Thymus (tissue), 11 donors: ENCODE measurements around the gene TMEM242. TPM values are rescaled to one million over a fixed set of nuclear protein-coding genes. Genes with fewer than 3 reads are reported as not detected.

Experiments used
- DNase-seq, 9 donors: peaks; one replicate each; pipeline ENCODE4 v3.0.0-alpha.2; 2013; ENCODE audit warnings: low spot score in 9 of 9, low read depth in 6 of 9, missing footprints in 1 of 9
- H3K27ac ChIP-seq, 2 donors: one replicate each; pipeline ENCODE4 v1.5.1; 2013; ENCODE audit warnings: control low read depth in 1 of 2, low read depth in 1 of 2, low read length in 1 of 2, mild to moderate bottlenecking in 1 of 2, moderate library complexity in 1 of 2
- H3K27me3 ChIP-seq, 2 donors: one replicate each; pipeline ENCODE4 v1.5.1; 2013; ENCODE audit warnings: low read length in 1 of 2; ENCODE audit not compliant: control insufficient read depth in 2 of 2, insufficient read depth in 1 of 2
- H3K36me3 ChIP-seq, 2 donors: one replicate each; pipeline ENCODE4 v1.5.1; 2013; ENCODE audit warnings: low read length in 1 of 2, mild to moderate bottlenecking in 1 of 2, moderate library complexity in 1 of 2; ENCODE audit not compliant: control insufficient read depth in 2 of 2, insufficient read depth in 2 of 2
- H3K4me1 ChIP-seq, 2 donors: one replicate each; pipeline ENCODE4 v1.5.1; 2013; ENCODE audit warnings: low read length in 2 of 2; ENCODE audit not compliant: control insufficient read depth in 2 of 2, insufficient read depth in 2 of 2
- H3K4me3 ChIP-seq, 2 donors: one replicate each; pipeline ENCODE4 v1.5.1; 2013; ENCODE audit warnings: low read length in 2 of 2, control low read depth in 1 of 2, mild to moderate bottlenecking in 1 of 2
- H3K9me3 ChIP-seq, 2 donors: one replicate each; pipeline ENCODE4 v1.5.1; 2013; ENCODE audit warnings: low read length in 1 of 2, mild to moderate bottlenecking in 1 of 2; ENCODE audit not compliant: control insufficient read depth in 2 of 2, insufficient read depth in 1 of 2
- WGBS: extraction: QIAGEN DNeasy Blood & Tissue Kit; methylation state at CpG from one replicate; pipeline ENCODE4 v1.1.7; 2013; 5-methylcytosine and 5-hydroxymethylcytosine counted together
- polyA plus RNA-seq: library from polyadenylated mRNA; stranded (reverse); fragments of 200-250 nt; gene quantifications from one replicate; pipeline ENCODE4 v1.2.3, GENCODE V29; 2013
- total RNA-seq: library from RNA; stranded (reverse); fragments of 120-200 nt; gene quantifications from one replicate; pipeline ENCODE4 v1.2.4, GENCODE V29; 2013
- donor health status: healthy.

The TMEM242 gene
- total and polyA plus RNA-seq, 2 donors: 6.1 to 9.6 TPM

- 98% methylated on average over 12 of the region's 12 CpGs for WGBS
- Histone ChIP-seq H3K4me1 (peaks cover 0 to 1% of the 10 kb centered on the region in 2 donors), H3K27ac (no peak overlapping the region), H3K36me3 (no peaks in the 10 kb centered on the region), H3K4me3 (no peak overlapping the region), H3K27me3 (no peaks in the 10 kb centered on the region), H3K9me3 (no peaks in the 10 kb centered on the region)
- DNase-seq: no peak
Measured at GRCh38 chr6:157300436-157300835, 22.9 kb downstream of the TMEM242 start.

DNA sequence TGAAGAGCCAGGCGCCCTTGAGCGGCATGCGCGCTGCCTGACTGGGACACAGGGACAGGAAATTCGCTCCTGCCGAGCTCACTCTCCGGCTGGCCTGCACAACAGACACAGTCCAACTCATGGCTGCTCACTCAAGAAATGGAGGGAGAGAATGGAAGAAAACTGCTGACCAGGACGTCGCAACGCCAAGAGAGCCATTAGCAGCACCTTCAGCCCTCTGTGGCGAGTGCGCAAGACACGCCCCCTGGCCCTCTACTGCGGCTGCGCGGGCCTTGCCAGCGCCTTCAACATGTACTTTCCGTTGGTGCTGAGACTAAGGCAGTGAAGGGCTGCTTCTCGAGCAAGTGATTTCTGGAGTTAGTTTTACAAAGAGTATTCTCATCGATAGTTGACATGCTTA, 23.3 kb downstream of the TMEM242 start:
- Histone ChIP-seq H3K27me3 (no peaks in the 10 kb centered on the region), H3K4me3 (no peak overlapping the region), H3K27ac (no peak overlapping the region), H3K36me3 (no peaks in the 10 kb centered on the region), H3K4me1 (no peaks in the 10 kb centered on the region), H3K9me3 (no peaks in the 10 kb centered on the region)
- DNase-seq: no peak
- 99% methylated on average over 20 of the region's 20 CpGs for WGBS

DNA sequence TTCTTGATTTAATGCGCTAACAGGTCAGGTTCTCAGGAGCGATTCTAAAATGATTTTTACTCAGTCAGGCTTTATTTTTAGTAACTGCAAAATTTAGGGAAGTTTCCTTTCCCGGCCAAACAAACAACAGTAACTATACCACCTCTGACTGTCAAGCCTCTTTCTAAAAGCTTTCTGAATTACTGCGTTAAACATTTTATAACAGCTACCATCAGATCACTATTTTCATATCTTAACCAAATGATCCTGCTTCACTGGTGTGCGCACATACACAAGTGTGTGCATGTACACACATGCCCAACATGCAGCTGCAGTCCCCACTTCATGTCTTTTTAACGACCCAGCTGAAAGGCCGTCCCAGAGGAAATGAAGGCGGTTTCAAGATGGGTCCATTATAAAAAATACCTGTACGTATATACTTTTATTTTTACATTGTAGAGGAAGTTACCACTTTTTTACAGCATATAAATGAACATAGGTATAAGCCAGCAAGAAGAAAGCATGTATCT, 25.0 kb downstream of the TMEM242 start:
- DNase-seq: no peak
- no peaks in the 10 kb centered on the region for H3K4me1 ChIP-seq
- H3K9me3 ChIP-seq: no peaks in the 10 kb centered on the region
- no peak overlapping the region for H3K27ac ChIP-seq
- no peak overlapping the region for H3K4me3 ChIP-seq
- H3K36me3 ChIP-seq: no peaks in the 10 kb centered on the region
- H3K27me3 ChIP-seq: no peaks in the 10 kb centered on the region
- 33% methylated on average over 9 of the region's 9 CpGs for WGBS

DNA sequence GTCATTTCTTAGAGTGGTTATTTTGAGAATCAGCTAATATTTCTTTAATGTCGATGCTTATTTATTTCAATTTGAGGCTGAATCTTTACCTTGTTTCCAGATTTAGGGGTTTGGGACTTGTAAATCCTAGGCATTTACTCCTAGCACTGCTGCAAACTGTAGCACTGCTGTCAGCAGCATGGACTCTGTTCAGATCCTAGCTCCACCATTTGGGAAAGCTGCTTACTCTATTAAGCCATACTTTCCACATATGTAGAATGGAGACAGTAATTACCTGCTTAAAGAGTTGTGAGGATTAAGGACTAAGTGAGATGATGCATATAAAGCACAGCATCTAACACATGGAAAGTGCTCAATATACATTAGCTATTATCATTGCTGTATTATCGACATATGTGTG, 28.7 kb downstream of the TMEM242 start:
- no peak overlapping the region for H3K4me3 ChIP-seq
- H3K4me1 ChIP-seq: no peaks in the 10 kb centered on the region

DNA sequence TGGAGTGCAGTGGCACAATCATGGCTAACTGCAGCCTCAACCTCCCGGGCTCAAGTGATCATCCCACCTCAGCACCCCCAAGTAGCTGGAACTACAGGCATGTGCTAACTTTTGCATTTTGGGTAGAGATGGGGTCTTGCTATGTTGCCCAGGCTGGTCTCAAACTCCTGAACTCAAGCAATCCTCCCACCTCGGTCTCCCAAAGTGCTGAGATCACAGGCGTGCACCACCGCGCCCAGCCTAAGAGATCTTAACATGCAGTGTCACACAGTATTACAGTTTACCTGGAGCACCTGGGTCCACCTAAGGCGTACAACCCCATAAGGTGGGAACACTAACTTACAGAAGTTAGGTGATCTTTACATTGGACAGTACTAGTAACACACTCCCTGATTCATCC, 29.5 kb downstream of the TMEM242 start:
- H3K4me3 ChIP-seq: no peak overlapping the region
- WGBS: 99% methylated on average over 6 of the region's 6 CpGs
- no peak overlapping the region for H3K27ac ChIP-seq
- no peaks in the 10 kb centered on the region for H3K4me1 ChIP-seq
- peaks cover 6 to 10% of the 10 kb centered on the region in 2 donors for H3K36me3 ChIP-seq
- DNase-seq: no peak
- H3K27me3 ChIP-seq: no peaks in the 10 kb centered on the region
- H3K9me3 ChIP-seq: no peaks in the 10 kb centered on the region

More for the DNA sequence above, 28.7 kb downstream of the TMEM242 start:
- H3K36me3 ChIP-seq: peaks cover 6 to 10% of the 10 kb centered on the region in 2 donors
- no peaks in the 10 kb centered on the region for H3K27me3 ChIP-seq
- WGBS: 98% methylated on average over 2 of the region's 2 CpGs
- DNase-seq: no peak
- no peaks in the 10 kb centered on the region for H3K9me3 ChIP-seq
- H3K27ac ChIP-seq: no peak overlapping the region

- H3K27me3 ChIP-seq: no peaks in the 10 kb centered on the region
- no peak overlapping the region for H3K27ac ChIP-seq
- WGBS: 85% methylated on average over 1 of the region's 1 CpG
- no peak for DNase-seq
- no peaks in the 10 kb centered on the region for H3K9me3 ChIP-seq
- peaks cover 10% of the 10 kb centered on the region in 2 donors for H3K36me3 ChIP-seq
- H3K4me3 ChIP-seq: no peak overlapping the region
- no peaks in the 10 kb centered on the region for H3K4me1 ChIP-seq
Measured at GRCh38 chr6:157292202-157292601, 31.1 kb downstream of the TMEM242 start.

DNA sequence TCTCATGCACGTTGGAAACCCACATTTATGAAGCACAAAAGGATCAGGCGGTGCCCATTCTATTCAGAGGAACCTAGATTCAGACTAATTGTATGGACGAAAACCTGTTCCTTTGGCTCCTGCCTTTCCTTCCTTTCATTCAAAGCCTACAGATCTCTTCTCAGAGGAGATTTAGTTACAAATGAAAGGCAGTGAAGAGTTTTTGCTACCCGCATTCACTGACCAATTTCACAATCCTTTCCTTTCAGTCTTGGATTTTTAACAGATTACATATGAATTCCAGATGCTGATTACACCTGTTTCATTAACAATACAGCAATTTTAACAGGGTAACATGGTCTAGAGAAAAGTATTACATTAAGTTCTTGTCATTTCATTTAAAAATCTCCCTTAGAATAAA, 32.0 kb downstream of the TMEM242 start:
- Histone ChIP-seq H3K27me3 (no peaks in the 10 kb centered on the region), H3K36me3 (peaks cover 10% of the 10 kb centered on the region in 2 donors), H3K4me1 (no peaks in the 10 kb centered on the region), H3K27ac (no peak overlapping the region), H3K9me3 (no peaks in the 10 kb centered on the region), H3K4me3 (no peak overlapping the region)
- WGBS: 98% methylated on average over 4 of the region's 4 CpGs
- DNase-seq: no peak

- Histone ChIP-seq H3K4me1 (no peaks in the 10 kb centered on the region), H3K36me3 (peaks cover 10% of the 10 kb centered on the region in 2 donors), H3K9me3 (no peaks in the 10 kb centered on the region), H3K27ac (no peak overlapping the region), H3K4me3 (no peak overlapping the region), H3K27me3 (no peaks in the 10 kb centered on the region)
- DNase-seq: no peak
- 96% methylated on average over 4 of the region's 4 CpGs for WGBS
Measured at GRCh38 chr6:157290797-157291196, 32.5 kb downstream of the TMEM242 start.

DNA sequence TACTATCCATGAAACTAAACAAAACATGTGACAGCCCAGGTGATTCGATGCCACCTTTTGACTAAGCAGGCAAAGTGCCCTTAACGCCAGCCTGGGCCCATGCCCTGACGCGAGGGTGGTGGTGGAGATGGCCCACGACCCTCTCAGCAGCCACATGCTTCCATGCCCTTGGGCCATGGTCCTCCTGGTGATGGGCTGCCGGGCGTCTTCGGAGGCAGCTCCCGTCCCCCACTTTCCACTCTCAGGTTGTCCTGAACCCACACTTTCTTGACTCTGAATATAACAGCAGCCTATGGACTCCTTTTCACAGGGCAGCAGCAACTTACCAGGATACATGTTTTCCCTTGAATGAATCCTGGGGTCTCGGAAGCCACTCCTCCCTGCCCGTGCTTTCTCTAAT, 33.6 kb downstream of the TMEM242 start:
- 97% methylated on average over 11 of the region's 11 CpGs for WGBS
- Histone ChIP-seq H3K27me3 (peaks cover 0 to 3% of the 10 kb centered on the region in 2 donors), H3K9me3 (no peaks in the 10 kb centered on the region), H3K36me3 (peaks cover 10% of the 10 kb centered on the region in 2 donors), H3K27ac (no peak overlapping the region), H3K4me3 (no peak overlapping the region), H3K4me1 (no peaks in the 10 kb centered on the region)
- no peak for DNase-seq

- Histone ChIP-seq H3K27ac (no peak overlapping the region), H3K36me3 (peaks cover 10% of the 10 kb centered on the region in 2 donors), H3K27me3 (peaks cover 0 to 13% of the 10 kb centered on the region in 2 donors), H3K9me3 (no peaks in the 10 kb centered on the region), H3K4me3 (no peak overlapping the region), H3K4me1 (no peaks in the 10 kb centered on the region)
- WGBS: 98% methylated on average over 9 of the region's 9 CpGs
- DNase-seq: no peak
Measured at GRCh38 chr6:157288575-157288974, 34.7 kb downstream of the TMEM242 start.
